GM19324 (cell line): ENCODE measurements around the gene GNAL.
"Not testable (repeated sequence)": the region's sequence is repeated elsewhere in the genome, so short reads cannot be mapped to it uniquely, and the experiment has no call there.

Source experiments
- ATAC-seq: cut with Tn5 transposase; IDR thresholded peaks from one replicate; pipeline ENCODE4 v1.9.1; 2021; ENCODE audit warnings: mild to moderate bottlenecking, moderate library complexity; ENCODE audit not compliant: unreplicated experiment, low FRiP score

The GNAL gene

GRCh38 chr18:11834772-11835171, 145.7 kb downstream of the GNAL start:
- no peak for ATAC-seq

GRCh38 chr18:11839556-11839955, 150.5 kb downstream of the GNAL start:
- ATAC-seq = no peak

- no peak for ATAC-seq
Measured at GRCh38 chr18:11840493-11840892, 151.4 kb downstream of the GNAL start.

GRCh38 chr18:11842562-11842961, 153.5 kb downstream of the GNAL start:
- ATAC-seq = no peak

GRCh38 chr18:11844436-11844835, 155.4 kb downstream of the GNAL start:
- no peak for ATAC-seq

- ATAC-seq = no peak
Measured at GRCh38 chr18:11845654-11846053, 156.6 kb downstream of the GNAL start.

GRCh38 chr18:11847811-11848210, 158.7 kb downstream of the GNAL start:
- no peak for ATAC-seq

- ATAC-seq = no peak
Measured at GRCh38 chr18:11849279-11849678, 160.2 kb downstream of the GNAL start.

- no peak for ATAC-seq
Measured at GRCh38 chr18:11849841-11850634, 161.0 kb downstream of the GNAL start.

- peak; percentile 38 for ATAC-seq
Measured at GRCh38 chr18:11850821-11851145, 161.7 kb downstream of the GNAL start.

- peak; percentile 99 for ATAC-seq
Measured at GRCh38 chr18:11851146-11851805, 162.2 kb downstream of the GNAL start, which contains the start of gene CHMP1B. Gene CHMP1B, plus strand, starts transcription at chr18:11851413. Its CDS starts 99 bp downstream, at chr18:11851512.

- ATAC-seq = peak; percentile 7
Measured at GRCh38 chr18:11851806-11852337, 162.8 kb downstream of the GNAL start.

- ATAC-seq = not testable (repeated sequence)
Measured at GRCh38 chr18:11854554-11854953, 165.5 kb downstream of the GNAL start.

- ATAC-seq = no peak
Measured at GRCh38 chr18:11857177-11857887, 168.3 kb downstream of the GNAL start.

GRCh38 chr18:11859282-11859830, 170.3 kb downstream of the GNAL start:
- no peak for ATAC-seq

GRCh38 chr18:11859903-11860407, 170.9 kb downstream of the GNAL start:
- ATAC-seq = no peak

GRCh38 chr18:11860594-11861450, 171.8 kb downstream of the GNAL start:
- no peak for ATAC-seq

- no peak for ATAC-seq
Measured at GRCh38 chr18:11861583-11862288, 172.7 kb downstream of the GNAL start.
